Esophagus squamous epithelium (tissue), 4 donors: ENCODE data around the gene DLG2.

ENCODE experiments used
- CTCF ChIP-seq, 6 experiments: fragments of 450-650 bp in 4 of 6; fragments of 200-600 bp in 2 of 6; sonication (generic) in 2 of 6; IDR thresholded peaks; one replicate each; pipeline ENCODE4 v1.5.1; 2016 to 2019; ENCODE audit warnings: antibody characterized with exemption in 6 of 6, mild to moderate bottlenecking in 4 of 6, moderate library complexity in 4 of 6
- POLR2A ChIP-seq, 4 donors: fragments of 450-650 bp; IDR thresholded peaks; one replicate each; pipeline ENCODE4 v1.6.1; 2017; ENCODE audit warnings: antibody characterized with exemption in 4 of 4, mild to moderate bottlenecking in 4 of 4, moderate library complexity in 3 of 4

GRCh38 chr11:83713708-83714107 lies 1913.4 kb downstream of the DLG2 start:
- TF ChIP-seq CTCF (IDR thresholded peaks at IDR 0.05) (no peak), POLR2A (IDR thresholded peaks at IDR 0.05) (no peak)
